Fibroblast of the conjunctiva (primary cell): Measurements from ENCODE around the gene C10orf105.

Source experiments
- DNase-seq: peaks from one replicate; pipeline ENCODE4 v3.0.0-alpha.2; 2010; ENCODE audit warnings: low read depth

Gene C10orf105, protein sequence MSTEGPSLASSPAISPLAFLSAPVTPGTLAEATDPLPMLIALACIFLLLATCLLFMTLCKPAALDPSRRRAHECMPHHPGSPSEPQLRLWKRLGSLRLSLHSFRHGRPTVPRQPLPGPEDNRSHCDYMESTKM

DNA sequence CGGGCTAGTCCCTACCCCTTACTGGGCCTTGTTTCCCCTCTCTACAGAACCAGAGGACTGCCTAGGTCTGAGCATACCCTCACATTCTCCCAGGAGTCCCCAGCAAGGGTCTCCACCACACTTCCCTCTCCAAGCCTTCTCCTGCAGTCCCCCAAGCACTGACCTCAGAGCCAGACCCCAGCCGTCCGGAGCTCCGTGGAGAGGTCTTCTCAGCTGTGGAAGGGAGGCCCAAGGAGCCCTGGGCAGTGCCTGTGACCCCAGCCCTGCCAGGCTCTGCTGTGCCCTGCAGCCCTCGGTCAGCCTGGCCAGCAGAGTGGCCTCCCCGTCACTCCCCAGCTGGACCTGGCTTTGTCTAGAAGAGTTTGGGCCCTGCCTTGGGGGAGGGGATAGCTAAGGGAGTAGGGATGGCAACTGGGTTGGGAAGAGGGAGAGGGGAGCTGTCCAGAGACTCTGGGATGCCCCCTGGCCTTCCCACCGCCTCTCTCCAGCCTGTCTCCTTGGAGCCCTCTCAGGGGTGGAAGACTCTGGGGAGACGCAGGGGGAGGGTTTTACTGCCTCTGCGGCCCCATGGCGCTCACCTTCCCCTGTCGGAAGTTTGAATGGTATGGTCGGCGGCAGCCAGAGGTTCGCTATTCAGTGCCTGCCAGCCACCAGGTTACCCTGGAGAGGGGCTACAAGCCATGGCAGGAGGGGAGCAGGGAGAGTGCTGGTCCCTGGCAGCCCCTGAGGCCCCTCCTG, at the start of gene C10orf105:
Gene C10orf105, minus strand, starts transcription at position 315 of the 738 bp plus-strand sequence. CDS start 3,441 bp downstream, outside the sequence.
- no peak for DNase-seq

DNA sequence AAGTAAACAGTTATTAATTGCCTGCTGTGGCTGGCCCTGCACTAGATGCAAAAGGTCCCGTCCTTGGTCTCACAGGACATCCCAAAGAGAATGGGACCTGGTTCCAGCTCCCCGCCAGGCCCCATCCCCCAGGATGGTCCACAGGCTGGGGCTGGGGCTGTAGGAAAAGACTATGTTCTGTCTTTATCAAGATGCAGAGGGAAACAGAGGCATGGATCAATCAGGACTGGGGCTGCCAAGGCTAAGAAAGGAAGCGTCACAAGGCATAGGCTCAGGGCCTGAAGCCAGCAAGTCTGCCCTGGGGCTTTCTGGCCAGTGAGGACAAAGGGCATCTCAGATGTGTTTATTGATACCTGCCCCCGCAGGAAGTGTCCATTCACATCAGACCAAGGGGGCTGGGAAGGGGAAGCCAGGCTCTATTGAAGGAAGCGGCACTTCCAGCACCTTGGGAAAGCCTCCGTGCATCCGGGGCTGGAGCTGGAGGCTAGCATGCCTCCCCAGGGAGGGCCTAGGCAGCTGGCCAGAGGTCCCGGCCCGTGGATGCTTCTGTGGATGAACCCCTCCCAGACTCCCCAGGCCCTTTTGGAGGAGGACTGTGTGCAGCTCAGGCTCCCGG, 48.0 kb upstream of the C10orf105 start:
- DNase-seq: peak; percentile 32

DNA sequence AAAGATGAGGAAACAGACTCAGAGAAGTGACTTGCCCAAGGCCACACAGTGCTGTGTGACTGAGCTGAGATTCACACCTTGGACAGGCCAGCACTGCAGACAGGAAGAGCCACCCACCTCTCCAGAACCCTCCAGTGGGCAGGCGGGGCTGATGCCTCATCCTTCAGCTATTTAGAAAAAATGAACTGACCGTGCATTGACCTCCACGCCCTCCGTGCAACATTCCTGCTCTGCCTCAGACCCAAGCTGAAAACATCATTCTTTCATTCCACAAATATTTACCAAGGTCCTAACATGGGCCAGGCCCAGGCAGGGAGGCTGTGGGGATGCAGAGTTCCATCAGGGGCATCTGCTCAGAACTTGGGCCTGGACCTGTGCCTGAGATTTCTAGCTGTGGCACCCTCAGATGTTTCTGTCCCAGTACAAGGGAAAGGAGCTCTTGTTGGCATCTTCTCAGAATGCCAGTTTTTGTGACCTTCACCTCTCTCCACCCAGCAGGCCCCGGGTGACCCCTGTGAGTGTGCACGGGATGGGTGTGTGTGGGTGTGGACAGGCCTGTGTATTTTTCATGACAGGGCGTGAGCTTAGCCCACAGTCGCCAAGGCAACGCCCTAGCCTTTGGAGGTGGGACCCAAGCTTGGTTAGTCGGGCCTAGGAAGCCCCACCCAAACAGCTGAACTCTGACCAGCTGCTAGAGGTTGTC, 47.3 kb upstream of the C10orf105 start:
- DNase-seq: peak; percentile 91

DNA sequence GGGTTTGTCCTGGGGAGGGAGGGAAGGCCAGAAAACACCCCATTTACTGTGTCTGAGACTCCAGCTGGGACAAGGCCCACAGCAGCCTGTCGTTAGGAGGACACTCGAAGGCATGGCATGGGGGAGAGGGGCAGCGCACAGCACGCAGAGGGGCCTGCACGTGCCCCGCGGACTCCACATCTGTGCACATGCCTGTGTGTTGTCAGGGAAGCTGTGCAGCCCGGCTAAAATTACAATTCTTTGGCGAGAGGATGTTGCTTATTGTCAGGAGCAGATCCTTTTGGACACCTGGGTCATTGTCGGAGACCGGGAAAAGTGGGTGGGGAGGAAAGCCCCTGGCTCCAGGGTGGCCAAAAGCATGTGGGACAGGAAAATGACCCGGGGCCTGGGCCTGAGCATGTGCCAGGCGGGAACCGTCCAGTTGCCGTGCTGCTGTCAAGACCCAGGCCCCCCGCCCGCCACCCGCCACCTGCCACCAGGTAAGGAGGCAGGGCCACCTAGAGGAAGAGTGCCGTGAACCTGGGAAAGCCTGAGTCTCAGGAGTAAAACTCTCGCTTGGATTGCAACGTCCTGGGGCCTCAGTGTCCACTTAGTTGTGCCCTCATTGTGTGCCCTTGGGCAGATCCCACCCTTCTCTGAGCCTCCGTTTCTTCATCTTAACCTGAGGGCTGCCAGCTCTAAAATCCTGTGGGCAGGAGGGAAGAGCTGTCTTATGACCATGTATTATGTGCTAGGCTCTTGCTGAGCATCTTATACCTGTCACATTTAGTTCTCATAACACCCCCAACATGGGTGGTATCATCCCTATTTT, 46.5 kb upstream of the C10orf105 start:
- DNase-seq: no peak

DNA sequence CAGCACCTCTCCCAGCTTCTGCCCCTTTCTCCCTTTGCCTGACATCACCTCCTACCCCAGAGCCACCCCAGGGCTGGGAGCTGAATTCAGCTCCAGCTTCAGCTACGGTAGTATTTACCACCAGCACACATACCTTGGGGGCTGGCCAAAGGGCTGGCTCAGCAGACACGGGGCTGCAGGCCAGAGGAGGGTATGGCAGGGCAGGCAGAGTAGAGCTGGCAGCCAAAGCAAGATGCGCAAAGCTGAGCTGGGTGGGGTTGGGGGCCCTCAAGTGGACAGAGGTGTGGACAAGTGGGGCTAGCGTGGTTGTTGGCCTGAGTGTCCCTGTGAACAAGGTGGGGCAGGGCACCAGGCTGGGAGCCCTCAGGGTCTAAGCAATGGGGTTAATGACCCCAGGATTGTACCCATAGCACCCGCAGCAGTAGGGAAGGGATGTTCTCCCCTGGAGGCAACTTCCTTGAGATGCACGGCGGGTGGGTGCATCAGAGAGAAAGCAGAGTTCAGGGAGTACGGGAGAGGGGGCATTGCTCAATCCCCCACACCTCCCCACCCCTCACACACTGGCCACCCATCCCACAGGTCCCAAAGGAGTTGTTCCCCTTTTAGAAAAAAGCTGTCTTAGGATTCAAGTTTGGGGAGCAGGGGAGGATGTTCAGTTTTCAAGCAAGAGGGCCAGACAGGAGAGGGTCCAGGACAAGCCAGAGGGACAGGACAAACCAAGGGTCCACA, 45.8 kb upstream of the C10orf105 start:
- DNase-seq: peak; percentile 22

DNA sequence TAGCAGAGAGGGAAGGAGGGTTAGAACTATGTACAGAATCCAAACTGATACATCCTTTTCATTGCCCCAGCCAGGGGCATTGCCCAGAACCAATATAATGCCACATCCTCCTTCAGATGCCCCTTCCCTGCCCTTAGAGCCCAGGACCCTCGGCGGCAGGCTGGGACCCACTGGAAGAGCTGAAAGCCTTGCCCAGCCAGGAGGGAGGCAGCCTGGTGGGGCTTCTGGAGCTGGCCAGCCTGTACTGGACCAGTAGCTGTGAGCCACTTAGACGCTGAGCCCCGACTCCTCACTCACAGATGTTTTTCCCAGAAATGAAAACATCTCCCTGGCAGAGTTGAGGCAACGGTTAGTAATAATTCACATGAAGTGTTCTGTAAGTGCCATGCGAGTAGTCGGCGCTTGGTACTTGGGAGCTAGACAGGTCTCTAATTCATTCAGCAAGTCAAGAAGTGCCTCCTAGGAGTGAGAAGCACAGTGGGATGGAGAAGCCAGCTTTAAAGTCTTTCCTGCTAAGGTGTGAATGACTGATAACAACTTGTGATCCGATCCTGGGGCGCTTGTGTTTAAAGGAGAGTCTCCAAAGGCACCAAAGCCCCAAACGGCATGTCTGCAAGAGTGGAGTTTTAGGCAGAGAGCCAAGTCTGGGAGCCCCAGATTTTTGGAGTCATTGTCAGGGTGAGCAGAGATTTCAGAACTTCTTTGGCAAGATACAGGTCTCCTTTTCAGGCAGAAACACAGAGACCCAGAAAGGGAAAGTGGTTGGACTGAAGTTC, 44.0 kb upstream of the C10orf105 start:
- no peak for DNase-seq

DNA sequence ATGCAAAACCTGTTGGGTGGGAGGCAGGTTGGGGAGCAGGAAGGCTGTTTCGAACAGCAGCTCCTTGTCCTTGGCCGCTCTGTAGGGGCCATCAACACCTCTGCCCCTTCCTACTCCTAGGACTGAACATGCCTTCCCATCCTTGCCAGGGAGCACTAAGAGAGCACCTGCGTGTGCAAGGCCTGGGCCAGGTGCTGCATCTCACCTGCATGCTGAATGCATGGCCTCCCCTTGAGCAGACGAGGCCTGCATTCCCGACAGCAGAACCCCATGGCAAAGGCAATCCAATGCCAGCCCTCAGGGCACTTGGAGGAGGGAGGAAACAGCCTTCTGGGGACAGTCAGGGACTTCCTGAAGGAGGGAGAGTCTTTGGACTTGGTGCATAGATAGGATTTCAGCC, 42.7 kb upstream of the C10orf105 start:
- DNase-seq: no peak

DNA sequence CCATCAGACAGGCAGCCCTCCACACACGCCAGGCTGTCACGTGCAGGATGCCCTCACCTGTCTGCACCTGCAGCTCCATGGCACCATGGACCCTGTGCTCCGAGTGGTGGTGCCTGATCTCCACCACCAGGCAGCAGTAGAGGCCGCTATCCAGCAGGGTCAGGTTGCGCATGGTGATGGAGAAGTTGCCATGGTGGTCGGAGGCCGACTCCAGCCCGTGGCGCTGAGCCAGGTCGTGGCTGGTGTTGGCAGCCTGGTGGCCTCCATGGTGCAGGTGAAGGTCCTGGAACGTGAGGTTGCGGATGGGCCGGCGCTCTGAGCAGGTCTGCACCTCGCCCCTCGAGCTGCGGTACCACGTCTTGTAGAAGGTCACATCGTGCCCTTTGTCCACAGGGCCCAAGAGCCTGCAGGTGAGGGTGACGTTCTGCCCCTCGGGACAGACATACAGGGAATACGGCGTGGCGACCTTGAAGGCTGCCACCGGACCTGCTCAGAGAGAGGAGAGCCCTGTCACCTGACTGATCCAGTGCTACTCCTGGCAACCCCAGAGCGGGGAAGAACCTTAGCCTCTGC, 42.0 kb upstream of the C10orf105 start:
- no peak for DNase-seq

DNA sequence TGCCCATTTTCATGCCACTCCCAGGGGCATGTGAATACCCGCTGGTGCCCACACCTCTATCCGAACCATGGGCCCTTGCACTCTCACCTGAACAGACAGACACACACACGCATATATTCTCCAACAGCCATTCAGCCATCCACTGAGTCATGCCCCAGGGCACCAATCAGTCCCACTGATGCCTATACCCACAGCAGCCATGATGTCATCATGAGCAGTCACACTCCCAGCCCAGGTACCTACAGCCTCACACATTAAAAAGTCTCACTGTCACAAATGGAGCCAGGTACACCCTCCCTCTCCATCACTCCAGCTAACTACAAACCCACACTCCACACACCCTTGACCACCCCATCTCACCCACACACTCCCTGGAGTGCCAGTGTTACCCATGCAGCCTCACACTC, 41.5 kb upstream of the C10orf105 start:
- DNase-seq: no peak

DNA sequence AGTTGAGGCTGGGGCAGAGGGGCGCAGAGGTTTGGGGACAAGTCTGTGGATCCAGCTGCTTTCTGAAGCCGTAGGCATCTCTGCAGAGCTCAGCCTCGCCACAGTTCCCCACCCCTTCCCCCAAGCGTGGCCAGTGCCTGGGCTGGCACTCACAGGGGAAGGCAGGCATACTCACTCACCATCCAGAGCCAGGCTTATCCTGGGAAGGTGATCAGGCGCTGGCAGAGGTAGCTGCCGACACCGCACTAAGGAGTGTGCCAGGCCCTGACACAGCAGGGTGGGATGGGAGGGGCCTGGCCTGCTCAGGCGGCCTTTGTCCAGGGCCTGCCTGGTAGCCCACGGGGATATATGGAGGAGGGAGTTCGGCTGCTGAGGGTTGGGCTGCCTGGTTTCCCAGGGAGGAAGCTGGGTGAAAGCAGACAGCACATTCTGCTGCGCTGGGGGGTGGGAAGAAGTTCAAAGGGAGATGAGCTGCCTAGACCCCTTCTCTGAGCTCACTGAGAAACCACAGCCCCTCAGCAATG, 37.9 kb upstream of the C10orf105 start:
- DNase-seq: no peak

DNA sequence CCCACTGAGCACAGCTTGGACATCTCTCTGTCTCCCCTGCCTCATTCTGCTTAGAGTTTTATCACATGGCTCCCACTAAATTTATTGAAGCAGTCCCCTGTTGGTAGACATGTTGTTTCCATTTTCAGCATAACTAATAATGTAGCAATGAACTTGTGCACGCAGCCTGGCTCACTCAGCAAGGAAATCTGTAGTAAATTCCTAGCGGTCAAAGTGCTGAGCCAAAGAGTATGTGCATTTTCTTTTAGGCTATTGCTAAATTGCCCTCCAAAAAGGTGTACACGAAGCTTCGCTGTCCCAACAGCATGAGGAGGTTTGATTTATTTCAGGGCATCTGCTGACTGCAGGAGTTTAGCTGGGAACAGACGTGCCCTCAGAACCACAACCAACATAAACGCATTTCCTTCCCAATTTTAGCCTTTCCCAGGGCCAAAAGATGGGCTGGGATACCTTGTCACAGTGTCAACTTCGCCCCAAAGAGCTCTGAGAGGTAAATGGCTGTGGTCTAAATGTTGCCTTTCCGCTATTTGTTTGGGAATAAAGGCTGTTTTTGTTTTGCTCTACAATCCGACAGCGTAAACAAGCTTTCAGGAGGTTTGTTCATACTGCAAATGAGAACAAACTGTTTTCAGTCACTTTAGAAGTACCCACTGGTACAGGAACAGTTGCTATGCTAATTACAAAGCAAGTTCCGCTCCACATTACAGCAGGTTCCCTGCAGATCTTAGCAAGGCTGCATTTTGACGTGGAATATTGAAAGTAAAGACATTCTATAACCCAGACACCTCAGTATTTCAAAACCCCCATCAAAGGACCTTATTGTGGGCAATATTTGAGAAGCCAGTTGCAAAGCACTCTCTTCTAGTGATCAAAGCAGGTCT, 37.0 kb upstream of the C10orf105 start:
- DNase-seq: no peak

DNA sequence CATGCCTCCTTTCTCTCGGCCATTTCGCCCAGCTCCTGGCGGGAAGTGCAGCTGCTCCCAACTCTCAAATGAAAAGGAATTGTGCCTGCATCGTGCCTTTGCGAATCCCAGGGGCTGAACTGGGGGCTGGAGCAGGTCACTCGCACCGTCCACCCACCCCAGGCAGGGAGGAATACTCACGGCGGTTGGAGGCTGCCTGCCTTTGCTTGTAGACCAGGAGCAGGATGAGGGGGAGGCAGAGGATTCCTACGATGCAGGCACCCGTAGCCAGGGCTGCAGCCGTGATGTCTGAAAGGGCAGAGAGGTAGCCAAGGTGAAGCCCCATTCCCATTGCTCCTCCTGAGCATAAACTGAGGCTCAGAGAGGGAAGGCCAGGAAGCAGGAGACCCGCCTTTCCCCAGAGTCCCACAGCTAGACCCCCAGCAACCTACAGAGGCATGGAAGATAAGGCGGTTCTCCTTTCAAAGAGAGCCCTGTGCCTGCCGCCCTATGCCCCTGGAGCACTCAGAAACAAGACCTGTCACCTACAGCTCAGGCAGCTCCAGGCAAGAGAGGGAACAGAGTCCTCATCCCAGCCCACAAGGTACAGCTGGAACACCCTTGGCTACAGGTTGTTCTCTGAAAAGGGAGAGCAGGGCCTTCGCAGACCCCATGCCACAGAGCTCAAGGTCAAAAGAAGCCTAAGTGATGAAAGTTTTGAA, 35.8 kb upstream of the C10orf105 start:
- no peak for DNase-seq

DNA sequence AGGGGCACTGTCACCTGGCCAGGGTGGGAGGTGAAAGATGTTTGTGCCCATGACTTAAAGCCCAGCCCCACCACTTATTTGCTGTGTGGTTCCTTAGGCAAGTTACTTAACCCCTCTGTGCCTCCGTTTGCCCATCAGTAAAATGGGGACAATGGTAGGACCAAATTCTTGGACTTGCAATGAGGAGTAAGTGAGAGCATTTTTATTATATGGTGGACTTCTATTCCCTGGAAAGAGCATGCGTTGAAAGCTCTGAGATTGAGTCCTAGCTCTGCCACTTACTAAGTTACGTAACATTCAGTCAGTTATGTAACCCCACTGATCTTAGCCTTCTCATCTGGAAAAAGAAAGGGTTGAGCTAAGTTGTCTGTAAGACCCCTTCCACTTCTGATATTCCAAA, 35.0 kb upstream of the C10orf105 start:
- no peak for DNase-seq

DNA sequence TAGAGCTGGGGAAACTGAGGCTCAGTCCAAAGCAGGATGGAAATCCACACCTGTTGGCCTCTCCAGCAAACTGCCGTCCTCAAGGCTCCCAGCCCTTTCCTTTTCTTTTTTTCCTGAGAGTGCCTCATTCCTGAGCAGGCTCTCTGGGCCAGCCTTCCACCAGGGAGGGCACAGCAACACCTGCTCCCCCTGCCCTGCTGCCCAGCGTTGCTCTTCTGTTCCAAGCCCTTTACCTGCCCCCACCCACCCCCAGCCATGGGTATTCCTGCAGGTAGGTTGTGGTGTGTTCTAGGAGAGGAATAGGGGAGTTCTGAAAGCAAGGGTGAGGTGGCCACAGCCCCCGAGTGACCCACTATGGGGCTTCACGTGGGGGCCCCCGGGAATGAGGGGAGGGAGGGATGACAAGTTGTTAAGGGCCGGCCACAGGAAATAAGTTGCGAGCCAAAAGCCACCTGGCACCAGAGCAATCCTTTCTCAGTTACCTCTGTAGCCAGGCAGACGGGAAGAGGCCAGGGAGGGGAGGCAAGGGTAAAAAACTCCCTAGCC, 34.5 kb upstream of the C10orf105 start:
- no peak for DNase-seq

DNA sequence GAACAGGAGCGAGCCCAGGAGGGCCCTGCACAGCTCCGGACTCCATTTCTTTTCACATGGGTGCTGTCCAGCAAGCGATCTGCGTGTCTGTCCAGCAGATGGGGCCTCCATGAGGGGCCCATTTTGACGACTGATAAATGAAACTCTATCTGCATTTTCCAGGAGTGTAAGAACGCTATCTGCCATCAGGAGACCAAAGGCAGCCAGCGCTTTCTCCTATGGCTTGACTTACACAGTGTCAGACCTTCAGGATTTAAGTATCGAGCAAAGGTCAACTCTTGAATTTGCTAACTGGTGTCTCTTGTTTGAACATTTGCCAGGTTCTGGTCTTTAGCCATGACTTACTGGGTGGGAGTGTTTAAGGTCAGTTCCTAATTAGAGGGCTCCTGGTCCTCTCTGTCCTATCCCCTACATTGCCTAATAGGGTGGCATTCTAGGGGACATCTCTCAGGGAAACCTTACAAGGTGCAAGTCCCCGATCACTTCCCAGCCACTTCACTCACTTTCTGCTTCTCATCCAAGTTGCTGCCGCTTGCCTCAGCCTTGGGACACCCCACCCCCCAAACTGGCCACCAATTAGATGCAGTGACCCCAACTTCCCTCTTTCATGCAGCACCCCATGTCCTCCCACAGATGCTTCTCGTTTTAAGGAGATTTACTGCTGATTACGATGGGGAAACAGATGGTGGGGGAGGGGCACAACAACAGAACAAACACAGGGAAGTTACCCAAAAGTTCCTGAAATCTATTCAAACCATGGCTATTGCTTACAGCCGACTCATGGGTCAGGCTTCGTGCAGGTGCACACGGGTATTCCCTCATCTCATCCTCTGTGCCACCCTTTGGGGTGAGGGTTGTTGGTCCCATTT, 33.7 kb upstream of the C10orf105 start:
- DNase-seq: no peak

DNA sequence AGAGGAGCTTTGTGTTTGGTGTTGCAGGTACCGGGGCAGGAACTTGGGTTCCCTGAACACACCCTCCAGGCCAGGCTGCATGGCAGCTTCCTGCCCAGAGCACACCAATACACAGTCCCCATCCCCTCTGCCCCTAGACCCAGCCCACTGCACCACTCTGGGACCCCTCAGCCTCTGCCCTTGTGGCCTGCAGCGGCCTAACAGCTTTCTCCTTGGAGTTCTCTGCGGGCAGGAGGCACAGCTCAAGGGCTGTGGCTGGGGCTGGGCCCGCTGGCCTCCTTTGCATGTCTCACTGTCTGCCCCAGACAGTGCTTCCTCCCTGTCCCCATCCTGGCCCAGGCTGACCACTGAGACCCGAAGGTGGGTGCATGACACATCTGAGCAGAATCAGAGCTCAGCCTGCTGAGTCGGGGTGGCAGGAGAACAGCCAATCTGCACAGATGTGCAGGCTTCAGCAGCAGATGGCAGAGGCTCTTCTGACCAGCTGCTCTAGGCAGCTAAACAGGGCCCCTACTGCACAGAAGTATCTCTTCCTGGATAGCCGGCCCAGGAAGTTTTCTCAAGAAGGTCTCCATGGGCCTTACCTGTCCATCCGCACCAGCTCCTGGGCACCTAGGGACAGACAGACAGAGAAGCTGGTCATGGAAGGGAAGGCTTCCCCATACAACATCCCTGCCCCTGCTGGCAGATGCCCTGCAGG, 33.0 kb upstream of the C10orf105 start:
- DNase-seq: no peak
